Globus pallidus (tissue), 1 donor: ENCODE measurements around the gene STARD7.
"Not testable (repeated sequence)": the region's sequence is repeated elsewhere in the genome, so short reads cannot be mapped to it uniquely, and the experiment has no call there.

Experiments used
- DNase-seq: peaks from one replicate; pipeline ENCODE4 v3.0.0-alpha.2; 2015; ENCODE audit warnings: low spot score

Gene STARD7, protein sequence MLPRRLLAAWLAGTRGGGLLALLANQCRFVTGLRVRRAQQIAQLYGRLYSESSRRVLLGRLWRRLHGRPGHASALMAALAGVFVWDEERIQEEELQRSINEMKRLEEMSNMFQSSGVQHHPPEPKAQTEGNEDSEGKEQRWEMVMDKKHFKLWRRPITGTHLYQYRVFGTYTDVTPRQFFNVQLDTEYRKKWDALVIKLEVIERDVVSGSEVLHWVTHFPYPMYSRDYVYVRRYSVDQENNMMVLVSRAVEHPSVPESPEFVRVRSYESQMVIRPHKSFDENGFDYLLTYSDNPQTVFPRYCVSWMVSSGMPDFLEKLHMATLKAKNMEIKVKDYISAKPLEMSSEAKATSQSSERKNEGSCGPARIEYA

DNA sequence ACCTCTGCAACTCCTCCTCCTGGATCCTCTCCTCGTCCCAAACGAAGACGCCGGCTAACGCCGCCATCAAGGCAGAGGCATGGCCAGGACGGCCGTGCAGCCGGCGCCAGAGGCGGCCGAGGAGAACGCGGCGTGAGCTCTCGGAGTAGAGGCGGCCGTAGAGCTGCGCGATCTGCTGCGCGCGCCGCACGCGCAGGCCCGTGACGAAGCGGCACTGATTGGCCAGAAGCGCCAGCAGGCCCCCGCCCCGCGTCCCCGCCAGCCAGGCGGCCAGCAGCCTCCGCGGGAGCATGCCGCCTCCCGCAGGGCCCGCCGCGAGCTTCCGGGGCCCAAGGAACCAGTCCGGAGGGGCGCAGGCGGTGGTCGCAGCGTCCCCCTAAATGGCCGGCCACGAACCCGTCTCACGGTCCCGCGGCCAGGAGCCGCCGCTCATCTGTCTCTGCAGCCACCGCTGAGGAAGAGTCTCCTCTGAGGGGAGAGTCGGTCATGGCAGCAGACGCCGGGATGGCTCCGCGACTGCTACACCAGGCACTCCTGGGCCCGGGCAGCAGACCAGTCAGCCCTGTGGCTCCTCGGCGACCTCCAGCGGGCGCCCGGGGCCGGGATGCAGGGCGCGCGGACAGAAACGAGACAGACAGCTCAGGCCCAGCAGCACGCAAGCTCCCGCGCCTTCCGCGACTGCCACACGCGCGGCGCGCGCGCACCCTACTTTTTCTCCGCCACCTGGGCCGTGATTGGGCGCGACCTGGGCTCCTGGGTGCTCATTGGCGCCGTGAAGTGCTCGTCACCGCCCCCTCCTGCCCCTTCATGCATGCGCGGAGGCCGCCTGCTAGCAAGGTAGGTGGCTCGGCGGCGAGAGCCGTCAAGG is at the start of gene STARD7:
STARD7 (minus strand) TSS at position 685 of the 868 bp plus-strand sequence; CDS start at position 292, 393 bp downstream.
- peak; percentile 96 for DNase-seq

DNA sequence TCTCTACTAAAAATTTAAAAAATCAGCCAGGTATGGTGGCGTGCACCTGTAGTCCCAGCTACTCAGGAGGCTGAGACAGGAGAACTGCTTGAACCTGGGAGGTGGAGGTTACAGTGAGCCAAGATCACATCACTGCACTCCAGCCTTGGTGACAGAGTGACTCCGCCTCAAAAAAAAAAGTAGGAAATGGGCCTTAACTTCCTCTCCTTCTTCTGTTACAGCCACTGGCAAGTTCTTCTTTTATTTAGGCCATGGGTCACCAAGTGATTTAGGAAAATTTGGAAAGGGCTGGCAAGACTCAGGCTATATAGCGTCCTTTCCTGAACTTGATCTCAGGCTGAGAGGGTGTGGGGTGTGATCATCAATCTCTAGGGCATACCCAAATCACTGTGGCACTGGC is 49.1 kb upstream of the STARD7 start:
- DNase-seq: not testable (repeated sequence)

DNA sequence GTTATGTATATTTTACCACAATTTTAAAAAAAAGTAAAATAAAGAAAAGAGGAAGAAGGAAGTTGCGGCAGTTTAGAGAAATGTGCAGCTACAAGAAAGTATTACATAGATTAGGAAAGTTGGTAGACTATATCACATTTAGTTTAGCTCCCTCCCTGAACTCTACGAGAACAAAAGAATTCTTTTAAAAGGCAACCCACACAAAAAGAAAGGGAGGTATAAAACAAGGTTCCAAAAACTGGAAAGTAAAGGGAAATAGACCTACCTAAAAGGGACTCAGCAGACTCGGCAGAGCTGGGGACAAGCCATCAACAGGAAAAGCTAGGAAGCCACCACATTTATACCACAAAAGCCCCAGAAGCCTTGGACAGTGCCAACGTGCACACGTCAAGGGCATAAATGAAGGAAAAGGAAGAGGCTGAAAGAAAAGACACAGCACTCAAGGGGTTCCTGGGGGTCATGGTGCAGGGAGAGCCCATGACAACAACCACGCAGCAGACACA is 48.0 kb upstream of the STARD7 start:
- no peak for DNase-seq

DNA sequence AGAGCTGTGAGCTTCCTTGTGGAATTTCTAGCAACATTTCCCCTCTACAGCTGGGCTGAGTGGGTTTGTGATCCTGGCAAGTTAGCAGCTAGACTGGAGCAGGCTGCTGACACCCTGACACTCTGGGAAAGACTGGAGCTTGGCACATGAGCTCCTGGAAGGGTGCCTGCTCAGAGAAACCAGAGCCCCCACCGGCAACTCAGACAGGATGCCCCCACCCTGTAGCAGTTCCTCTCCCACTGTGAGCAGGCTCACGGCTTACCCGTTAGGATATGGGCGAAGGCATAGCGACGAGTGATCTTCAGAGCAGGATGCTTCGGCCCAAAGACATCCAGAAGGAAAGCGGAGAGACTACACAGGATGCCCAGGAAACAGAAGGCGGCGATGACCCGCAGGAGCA is 45.9 kb upstream of the STARD7 start:
- no peak for DNase-seq

DNA sequence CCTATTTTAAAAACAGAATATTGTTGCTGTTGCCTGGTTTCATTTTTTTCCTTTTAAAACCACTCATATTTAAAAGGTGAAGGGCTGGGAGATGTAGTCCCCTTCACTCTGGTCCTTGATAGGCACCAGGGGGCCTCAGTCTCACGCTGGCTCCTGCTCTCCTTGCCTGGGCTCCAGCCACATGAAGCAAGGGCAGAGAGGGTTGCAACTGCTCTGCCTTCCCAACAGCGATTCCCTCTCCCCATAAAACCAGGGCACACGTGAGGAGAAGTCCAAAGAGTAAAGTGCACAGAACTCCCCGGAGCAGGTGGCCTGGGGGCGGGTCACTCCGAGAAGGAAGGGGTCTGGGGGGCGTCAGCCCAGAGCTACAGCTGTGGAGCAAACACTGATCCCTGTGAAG is 44.4 kb upstream of the STARD7 start:
- no peak for DNase-seq

DNA sequence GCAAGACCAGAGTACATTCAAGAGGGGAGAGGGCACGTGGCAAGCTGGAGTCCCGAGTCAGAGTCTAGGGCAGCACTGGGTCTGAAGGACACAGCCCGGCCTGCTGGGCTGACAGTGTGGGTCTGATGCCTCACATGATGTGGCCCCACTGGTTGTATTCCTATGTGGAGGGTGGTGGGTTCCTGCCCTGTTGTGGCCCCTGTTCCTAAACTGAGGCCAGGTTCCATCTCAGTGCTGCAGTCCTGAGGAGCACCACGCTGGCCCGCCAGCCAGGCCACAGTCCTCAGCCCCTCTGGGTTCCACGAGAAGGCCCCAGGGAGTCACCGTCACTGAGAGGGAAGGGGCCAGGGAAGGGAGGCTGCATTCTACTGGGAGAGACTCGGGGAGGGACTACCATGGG is 43.9 kb upstream of the STARD7 start:
- no peak for DNase-seq

DNA sequence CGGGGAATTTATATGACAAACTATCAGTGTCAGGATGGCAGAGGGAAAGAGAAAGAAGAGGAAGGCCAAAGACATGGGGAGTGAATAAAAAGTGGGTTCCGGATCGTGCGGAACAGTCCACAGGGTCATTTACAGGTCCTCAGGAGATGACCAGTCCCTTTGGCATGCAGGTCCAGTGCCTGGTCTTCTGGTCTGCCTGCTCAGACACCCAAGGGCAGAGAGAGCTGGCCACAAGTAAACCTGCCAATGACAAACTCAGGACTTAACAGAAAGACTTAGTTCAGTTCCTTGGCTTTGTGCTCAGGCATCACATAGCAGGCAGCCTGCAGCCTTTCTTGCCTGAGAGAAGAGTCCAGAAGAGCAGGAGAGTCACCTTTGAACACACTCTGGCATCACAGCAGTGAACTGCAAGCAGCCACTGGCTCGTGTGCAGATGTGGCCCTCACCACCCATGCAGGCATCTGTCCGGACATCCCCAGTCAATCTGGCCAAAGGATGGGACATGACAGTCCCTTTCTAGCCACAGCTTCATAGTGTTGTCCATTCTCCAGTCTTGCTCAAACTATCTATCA is 43.2 kb upstream of the STARD7 start:
- peak; percentile 44 for DNase-seq

DNA sequence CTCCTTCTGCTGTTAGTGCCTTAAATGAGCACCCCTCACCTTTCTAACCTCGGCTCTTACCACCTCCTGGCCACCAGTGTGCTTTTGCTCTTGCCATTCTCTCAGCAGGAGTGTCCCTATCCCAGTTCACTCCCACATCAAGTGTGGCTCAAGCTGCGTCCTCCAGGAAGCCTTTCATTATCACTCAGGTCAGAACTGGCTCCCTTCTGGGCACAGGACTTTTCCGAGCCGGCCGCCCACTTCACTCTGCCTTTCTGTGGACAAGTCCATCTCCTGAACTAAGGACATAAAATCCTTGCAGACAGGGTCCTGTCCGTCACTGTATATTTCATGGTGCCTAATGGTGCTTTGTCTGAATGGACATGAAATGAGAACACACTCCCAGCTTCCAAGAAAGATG is 41.6 kb upstream of the STARD7 start:
- DNase-seq: no peak

DNA sequence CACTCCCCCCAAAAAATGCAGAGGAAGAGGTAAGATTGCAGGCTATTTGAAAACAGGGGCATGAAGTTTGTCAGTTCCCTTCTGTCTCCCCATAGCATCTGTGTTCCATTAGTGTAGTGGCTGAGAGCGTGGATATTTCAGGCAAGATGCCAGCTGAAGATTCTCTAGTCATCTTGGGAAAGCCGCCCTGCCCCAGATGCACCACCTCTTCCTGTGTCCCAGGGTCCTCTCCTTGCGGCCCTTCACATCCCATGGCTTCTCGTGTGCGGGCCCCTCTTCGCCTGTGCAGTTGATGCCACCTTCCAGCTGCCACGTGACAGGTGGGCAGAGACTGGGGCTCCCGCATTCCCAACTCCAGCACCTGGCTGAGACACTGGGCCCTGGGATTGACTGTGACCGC is 41.0 kb upstream of the STARD7 start:
- DNase-seq: no peak

DNA sequence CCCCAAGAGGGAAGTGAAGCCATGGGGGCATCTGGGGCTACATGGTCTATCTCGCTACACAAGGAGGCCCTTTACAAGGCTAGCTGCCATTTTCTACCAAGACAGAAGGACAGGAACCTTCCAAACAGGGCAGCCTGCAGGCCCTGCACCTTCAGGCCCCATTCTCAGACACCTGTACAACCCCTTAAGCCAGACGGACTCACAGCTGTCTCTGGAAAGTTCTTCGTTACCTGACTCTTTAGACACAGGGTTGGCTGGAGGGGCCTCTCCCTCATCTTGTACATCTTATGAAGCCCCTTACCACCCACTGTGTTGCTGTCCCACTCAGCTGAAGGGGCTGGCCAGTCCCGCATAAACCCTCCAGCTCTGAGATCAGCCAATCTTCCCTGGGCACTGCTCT is 40.0 kb upstream of the STARD7 start:
- DNase-seq: no peak

DNA sequence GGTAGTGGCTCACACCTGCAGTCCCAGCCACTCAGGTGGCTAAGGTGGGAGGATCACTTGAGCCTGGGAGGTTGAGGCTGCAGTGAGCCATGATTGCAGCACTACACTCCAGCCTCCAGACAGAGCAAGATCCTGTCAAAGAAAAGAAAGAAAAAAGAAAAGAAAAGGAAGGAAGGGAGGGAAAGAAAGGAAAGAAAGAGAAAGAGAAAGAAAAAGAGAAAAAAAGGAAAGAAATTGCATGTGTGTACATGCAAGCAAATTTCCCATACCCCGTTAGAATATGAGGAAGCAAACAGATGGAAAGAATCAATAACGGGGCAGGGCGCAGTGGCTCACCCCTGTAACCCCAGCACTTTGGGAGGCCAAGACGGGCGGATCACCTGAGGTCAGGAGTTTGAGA is 39.3 kb upstream of the STARD7 start:
- DNase-seq: no peak

DNA sequence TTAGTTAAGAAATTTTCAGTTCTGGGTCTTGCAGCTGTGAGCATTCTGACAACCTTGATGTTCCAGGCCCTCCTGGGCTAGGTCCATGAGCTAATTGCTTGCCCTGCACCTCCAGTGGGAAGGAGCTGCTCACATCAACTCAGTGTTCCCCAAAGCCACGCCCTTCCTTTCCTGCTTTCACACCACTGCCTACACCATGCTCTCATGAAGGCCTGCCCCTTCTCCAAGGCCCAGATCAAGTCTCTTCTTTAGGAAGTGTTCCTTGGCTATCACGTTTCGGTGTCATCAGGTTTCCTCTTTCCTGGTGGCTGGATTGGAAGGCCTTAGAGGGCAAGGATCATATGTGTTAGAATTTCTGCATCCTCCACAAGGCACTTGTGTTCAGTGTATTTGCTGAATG is 38.4 kb upstream of the STARD7 start:
- DNase-seq: no peak

DNA sequence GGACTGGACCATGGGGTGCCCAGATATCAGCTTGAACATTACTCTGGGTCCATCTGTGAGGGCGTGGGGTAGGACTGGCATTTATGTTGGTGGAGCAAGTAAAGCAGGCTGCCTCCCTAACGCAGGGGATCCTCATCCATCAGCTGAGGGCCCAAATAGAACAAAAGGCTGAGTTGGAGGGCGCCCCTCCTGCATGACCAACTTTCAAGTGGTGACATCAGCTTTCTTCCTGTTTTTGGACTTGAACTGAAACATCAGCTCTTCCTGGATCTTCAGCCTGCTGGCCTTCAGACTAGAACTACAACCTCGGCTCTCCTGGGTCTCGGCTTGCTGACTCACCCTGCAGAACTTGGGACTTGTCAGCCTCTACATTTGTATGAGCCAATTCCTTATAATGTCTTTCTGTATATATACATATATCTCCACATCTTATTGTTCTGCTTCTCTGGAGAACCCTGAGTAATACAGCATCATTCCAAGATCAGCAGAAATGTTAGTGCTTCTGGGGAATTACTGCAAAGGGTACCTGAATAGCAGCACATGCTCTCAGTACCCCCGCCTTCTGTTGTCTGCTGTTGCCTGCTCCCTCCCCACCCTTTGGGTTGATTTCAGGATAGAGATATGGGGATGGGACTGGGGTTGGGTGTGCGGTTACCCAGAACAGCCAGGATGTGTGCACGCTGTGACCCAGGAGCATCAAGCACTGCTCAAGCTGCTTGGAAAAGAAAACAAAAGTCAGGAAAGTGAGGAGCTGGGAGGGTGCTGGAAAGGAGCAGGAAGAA is 37.2 kb upstream of the STARD7 start:
- DNase-seq: no peak

DNA sequence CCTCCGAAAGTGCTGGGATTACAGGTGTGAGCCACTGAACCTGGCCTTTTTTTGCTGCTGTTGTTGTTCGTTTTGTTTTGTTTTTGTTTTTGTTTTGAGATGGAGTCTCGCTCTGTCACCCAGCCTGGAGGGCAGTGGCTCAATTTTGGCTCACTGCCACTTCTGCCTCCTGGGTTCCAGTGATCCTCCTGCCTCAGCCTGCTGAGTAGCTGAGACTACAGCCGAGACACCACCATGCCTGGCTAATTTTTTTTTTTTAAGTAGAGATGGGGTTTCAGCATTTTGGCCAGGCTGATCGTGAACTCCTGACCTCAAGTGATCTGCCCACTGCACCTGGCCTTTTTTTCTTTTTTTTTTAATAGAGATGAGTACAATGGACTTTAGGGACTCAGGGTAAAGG is 35.2 kb upstream of the STARD7 start:
- no peak for DNase-seq

DNA sequence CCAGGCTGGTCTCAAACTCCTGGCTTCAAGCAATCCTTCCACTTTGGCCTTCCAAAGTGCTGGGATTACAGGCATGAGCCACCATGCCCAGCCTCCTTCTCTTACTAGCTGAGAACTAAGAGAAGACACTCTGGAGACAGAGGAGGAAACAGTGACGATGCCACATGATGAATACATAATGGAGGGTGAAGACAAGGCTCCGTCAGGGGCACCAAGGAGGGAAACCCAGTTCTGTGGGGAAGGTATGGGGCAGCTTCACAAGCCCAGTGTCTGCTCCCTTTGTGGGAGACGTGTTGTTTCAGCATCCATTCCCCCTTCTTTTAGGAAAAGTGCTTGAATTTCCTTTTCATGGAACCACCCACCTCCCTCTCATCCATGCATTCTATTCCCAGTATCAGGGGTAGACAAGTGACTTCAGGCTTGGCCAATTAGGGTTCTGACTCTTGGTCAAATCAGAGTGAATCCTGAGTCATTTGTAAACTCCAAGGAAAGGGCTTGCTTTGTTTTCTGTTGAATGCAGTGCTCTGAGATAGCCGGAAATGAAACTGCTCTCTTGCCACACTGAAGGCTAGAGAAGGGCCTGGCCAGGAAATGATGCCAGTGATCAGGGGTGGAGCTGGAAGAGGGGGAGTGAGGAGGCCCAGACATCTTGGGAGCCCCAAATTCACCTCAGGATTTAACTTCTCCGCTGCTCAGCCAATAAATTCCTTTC is 33.4 kb upstream of the STARD7 start:
- peak; percentile 78 for DNase-seq

DNA sequence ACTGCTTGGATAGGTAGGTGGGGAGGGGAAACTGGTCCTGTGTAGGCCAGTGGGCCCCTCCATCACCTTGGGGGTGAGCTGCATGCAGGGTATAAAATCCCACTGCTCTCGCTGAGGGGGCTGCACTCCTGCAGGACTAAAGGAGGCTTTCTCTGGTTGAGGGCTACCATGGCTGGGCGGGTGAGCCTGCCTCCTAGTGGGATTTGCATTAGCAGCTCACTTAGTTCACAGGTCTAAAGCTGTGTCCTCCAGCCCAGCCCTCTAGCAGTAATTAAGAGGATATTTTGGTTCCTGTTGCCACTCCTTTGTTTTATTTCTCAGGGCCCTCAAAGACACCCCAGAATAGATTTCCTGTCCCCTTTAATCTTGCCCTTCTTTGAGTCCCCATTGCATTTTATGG is 32.6 kb upstream of the STARD7 start:
- no peak for DNase-seq

DNA sequence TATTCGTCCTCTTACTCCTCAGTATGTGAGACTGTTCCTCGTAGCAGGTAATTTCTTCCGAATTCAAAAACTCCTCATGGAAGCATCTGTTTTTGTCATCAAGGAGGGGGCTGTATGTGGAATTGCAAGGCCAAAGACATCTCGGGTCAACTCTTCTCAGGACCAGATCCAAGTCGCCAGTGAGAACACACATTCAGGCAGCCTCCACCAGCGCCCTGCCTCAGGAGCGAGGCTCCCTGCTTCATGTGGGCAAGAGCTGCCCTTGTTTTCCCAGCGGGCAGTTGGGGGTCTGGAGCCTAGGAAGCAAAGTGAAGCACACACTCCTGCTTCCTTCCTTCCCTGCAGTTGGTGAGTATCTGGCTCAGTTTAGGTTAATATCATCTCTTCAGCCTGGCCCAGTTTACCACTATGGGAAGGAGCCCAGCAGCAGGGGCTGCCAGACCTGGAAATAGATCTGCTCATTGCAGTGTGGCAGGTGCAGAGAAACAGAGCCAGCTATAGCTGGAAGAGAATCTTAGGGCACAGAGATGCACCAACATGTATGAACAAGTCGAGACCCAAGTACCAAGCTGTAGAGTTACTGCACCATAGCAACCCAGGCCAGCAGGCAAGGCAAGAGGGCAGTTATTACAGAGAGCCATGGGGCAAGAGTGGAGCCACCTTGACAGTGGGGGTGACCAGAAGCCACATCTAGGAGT is 31.9 kb upstream of the STARD7 start:
- no peak for DNase-seq

DNA sequence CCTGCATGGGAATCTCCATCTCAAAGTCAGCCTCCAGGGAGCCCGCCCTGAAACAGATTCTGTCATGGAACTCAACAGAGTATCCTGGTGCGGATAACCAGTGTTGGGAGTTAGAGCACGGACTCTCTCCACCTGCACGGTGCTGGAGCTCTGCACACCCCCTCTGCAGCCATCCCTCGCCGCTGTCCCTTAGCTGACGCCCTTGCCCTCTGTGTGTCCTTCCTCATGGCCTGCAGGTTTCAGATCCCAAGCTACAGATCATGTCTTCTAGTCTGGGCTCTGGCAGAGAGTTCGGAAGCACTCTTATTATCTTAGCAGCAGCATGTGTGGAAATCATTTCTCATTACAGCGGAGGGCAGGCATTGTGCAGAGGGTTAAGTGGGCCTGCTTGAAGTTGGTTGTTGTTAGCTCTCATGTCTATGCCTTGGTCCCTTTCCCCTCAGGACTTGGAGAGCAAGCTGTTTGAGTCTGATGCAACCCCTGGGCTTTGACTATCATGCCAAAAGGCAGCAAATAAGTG is 31.2 kb upstream of the STARD7 start:
- no peak for DNase-seq

DNA sequence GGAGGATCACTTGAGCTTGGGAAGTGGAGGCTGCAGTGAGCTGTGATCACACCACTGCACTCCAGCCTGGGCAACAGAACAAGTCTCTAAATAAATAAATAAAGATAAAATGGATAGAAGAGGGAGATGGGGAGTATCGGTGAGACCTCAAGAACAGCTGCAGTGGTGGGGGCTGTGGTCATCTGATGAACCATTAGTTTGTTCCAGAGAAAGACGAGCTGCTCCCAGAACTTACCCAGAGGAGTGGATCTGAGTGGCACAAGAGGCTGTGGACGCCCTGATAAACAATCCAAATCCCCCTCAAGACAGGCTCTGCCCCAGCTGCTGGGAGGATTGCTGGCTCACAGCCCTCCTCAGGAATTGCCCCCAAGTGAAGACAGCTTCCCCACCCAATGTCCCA is 30.5 kb upstream of the STARD7 start:
- DNase-seq: no peak

DNA sequence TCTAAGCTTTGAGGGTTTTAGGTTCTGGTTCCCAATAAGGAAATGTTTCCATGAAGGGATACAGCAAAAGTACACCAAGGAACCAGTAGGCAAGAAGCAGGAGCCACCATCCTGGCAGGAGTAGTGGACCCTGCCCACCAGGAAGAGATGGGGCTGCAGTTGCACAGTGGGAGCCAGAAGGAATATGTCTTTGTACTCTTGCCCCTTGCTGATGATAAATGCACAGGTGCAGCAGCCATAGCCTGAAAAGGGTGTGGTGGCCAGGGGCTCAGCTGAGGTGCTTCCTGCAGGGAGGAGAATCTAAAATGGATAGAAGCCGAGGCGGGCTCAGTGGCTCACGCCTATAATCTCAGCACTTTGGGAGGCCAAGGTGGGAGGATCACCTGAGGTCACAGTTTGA is 29.6 kb upstream of the STARD7 start:
- DNase-seq: no peak
